ENCODE data around the gene ARID1B. TPM values are rescaled to one million over a fixed set of nuclear protein-coding genes. Genes with fewer than 3 reads are reported as not detected.

ARID1B gene
- total RNA-seq, 1 donor from 2014 or later, result 87.4 TPM

DNA sequence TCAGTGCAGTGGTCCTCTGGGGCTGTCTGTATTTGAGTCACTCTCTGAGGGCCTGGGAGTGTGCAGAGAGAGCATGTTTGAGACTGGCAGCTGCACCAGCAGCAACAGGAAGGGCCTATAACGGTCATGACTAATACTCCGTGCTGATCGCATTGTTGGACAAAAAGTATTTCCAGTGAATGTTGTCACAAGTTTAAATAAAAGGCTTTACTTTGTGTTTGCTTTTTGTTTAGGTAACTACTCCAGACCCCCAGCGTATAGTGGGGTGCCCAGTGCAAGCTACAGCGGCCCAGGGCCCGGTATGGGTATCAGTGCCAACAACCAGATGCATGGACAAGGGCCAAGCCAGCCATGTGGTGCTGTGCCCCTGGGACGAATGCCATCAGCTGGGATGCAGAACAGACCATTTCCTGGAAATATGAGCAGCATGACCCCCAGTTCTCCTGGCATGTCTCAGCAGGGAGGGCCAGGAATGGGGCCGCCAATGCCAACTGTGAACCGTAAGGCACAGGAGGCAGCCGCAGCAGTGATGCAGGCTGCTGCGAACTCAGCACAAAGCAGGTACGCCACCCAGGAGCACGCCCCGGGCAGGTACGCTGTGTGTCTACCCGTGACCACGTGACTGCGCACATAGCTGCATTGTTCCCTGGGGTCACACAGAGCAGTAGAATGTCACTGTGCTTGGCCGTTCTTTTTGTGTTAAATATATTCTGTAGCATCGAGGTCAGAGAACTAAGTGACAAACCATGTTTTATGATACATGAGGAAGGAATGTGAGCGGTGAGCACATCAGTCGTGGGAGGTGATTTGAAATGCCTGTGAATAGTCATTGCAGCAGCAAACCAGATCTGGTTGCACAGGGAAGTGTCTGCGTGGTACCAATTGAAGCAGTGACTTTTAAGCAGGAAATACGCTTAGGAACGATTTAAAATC, 371.5 kb downstream of the ARID1B start:
- DNase-seq (ENCODE audit: low spot score), result no peak

DNA sequence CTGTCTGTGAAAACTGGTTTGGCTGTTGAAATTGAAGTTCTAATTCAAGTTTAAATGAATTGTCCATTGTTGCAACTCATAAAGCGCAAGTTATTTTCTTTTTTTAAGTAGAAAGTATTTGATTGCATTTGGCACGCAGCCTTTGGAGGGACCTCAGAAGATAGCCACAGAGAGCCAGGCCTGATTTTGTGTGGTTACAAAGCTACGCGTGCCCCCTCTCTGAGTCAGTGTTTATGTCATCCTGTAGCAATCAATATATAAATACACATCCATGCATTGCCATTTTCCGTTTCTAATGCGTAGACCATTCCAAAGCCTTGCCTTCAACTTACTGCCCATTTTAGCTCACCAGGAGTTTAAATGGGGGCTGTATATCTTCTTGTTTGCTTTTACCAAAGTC, 372.9 kb downstream of the ARID1B start:
- DNase-seq (ENCODE audit: low spot score), result no peak

DNA sequence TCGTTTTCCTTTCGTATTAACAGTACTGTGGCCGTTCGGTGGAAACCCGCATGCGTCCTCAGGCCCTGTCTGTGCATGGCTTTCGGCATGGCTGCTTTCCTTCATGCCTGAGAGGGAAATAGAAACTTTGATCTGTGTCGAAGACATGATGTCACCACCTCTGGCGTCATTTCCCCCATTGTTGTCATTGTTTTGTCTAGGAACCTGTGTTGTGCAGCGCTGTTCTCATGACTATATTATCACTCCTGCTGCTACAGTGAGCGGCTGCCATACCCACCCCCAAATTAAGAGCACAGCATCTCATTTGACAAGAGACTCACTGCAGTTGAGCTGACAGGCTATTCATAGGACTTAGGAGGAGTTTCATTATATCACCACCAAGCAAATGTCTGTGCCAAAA, 373.9 kb downstream of the ARID1B start:
- no peak for DNase-seq (ENCODE audit: low spot score)

DNA sequence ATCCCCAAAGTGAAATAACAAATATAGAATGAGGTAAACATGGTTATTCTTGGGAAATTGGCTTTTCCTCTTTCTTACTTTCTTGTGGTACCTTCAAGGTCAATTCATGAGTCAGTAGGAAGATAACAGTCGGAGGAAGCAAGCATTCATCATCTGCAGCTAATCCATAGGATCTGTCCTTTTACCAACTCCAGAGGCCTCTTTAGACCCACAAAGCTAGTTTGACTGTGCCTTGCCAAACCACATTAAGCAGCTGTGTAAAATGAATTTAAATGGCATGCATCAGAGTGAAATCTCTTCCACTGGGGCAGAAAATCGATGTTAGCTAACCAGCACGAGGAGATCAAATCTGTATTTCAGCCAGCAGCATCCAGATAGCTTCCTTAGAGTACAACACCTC, 374.8 kb downstream of the ARID1B start:
- no peak for DNase-seq (ENCODE audit: low spot score)

DNA sequence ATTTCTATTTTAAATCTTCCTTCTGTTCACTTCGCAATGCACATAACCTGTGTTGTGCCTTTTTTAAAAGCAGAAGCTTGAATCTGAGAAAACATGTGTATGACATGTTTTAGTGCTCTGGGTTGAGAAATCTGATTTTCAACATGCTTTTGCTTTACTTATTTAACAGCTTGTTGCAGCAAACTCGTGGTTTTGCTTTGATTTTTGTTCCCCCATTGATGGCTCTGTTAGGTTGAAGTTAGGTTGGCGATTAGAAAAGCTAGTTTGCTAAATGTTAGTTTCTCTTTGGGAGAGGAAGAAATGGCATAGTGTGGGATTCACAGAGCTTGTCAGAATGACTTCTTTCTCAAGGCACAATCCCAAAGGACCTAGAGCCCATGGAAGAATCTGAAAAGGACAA, 375.4 kb downstream of the ARID1B start:
- DNase-seq (ENCODE audit: low spot score), result no peak

DNA sequence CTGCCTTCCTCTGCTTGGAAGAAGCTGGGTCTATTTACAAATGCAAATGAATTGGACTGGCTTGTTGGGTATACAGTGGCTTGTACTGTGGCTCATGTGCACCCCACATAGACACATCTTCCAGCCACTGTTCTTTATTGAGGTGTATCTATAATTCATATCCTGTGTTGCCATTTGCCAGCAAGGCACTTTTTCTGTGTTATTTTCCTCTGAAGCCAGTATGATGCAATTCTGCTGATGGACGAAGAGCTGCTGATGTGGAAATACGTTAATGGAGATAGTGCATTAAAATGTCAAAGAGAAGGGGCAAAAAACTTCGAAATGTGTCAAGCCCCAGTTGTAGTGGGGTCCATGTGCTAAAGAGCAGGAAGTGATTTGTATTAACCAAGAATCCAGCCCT, 378.6 kb downstream of the ARID1B start:
- DNase-seq (ENCODE audit: low spot score), result no peak

DNA sequence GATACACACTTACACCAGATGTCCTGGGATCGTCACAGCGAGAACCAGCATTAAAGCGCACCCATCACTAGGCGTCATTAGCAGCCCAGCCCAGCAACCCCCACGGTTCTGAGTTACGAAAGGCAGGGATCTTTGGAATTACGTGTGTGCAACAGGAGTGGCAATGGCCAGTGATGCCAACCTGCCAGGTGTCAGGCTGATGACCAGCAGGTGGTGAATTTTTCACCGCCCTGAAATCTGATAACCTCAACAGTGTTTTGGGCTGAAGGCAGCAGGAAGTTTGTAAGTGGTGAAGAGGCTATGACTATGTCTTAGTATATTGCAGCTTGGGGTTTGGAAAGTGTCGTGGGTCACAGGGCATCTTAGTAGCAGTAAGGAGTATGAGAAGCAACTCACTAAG, 380.1 kb downstream of the ARID1B start:
- DNase-seq (ENCODE audit: low spot score), result no peak

DNA sequence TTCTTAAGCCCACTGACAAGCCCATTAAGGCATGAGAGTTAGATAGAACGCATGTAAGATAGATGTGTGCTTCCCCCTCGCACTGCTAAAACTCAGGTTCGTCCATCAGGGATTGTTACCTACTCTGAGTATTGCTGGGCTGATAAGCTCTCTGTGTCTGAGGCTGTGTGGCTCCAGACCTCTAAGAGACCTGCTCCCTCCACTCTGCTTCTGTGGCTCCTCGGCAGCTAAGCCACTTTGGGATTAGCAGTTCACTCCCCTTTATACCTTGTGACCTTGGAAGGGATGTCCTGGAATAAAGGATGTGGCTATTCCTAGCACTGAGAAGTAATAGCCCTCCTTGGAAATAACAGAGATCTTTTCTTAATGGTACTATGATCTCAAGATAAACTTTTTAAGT, 381.3 kb downstream of the ARID1B start:
- no peak for DNase-seq (ENCODE audit: low spot score)

DNA sequence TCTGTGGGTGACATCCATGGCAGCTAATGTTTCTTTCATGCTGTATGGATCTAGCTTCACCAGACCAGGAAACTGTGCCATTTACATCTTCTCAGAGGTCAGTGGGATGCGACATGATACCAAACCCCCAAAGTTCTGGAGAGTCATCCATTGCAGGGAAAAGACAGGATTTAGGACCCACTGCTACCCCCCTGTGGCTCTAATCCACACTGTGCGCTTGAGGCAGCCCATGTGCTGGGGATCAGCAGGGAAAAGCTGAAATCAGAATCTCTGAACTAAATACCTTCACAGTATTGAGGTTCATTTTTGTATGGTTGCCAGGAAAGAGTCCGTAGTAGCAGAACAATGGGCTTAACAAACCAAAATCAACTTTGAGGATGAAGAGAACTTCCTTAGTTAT, 381.7 kb downstream of the ARID1B start:
- DNase-seq (ENCODE audit: low spot score), result no peak

DNA sequence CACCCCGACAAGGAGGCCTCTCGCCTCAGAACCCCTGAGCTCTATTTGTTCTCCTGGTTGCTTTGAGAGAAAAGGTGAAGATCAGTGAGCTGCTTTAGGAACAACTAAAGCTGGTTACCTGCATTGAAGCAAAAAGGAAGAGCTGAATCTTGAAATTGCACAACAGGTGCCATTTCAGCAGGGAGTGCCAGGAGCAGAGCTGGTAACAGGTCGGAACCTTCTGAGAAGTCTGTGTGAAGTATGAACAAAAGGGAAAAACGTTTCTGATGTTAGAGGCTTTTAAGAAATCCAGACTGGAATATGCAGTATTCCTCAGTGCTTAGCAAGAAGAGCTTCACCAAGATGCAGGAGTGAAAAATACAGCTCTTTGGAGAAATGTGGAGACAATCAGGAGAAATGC, 382.2 kb downstream of the ARID1B start:
- DNase-seq (ENCODE audit: low spot score), result no peak

DNA sequence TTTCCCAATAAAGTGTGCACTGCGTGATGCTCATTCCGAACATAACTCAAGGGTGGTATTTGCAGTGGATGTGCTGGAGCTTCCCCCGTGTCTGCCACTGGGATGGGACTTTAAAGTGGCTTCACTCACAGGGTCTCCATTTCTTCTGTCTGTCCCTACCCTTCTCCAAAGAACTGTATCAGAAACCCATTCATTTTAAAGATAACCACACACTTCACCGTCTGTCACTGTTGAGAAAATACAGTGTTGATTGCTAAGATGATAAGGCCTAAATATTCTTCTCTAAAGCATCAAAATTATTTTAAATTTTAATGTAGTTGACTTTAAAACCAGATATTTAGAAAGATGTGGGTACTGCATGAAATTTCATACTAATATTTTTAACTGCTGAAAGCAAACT, 384.7 kb downstream of the ARID1B start:
- DNase-seq (ENCODE audit: low spot score), result no peak

DNA sequence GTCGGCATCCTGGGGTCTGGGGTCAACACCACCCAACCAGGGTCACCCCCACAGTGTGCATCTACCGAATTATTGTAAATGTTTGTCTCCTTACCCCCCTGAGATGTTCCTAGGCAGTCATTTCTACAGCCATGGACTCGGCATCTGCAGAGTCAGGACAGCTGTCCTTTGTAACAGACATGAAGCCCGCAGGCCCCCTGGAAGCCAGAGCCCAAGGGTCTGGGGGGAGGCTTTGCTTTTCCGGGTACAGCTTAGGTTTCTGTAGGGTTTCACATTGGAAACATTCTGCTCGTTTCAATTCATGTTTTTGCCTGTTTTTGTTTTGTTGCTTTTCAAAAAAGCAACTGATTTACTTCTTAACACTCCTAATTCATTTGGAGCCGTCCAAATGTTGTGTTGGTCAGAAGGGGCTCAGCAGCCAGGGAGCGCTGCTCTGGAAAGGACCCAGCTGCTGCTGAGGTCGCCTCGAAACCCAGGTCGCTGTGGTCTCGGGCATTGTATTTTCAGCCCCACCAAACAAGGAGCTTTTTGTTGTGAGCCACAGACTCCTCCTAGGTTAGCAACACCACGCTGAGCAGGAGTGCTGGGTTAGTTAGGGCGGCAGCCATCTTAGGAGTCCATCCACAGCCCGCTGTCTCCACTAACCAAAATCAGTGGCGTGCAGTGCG, 385.7 kb downstream of the ARID1B start:
- no peak for DNase-seq (ENCODE audit: low spot score)

DNA sequence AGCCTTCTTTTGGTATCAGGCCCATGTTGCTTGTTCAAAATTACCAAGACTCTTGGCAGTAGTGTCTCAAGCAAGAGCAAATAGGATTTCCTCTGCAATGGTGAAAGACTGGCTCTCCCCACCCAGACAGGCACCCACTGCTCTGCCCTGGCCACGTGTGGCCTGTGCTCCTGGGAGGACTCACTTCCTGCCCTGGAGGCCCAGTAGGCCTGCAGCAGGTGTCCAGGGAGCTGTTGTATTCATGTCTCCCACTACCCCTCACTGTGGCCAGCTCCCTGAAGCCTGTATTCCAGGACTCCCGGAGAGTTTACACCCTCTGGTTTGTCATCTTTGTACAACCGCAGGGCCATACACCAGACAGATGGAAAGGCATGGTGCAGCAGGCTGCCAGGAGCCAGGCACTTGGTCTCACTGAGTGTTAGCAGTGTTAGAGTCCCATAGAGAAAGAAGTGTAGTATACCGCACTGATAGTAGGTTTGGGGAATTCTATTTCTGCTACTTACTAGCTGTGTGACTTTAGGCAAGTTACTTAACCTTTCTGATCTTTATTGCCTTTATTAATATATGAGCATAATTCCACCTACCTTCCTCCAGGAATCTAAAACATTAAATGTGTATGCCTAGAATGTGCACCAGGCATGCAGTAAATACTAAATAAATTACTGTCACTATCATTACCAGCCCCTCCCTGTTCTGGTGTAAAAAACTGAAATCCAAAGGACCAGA, 386.4 kb downstream of the ARID1B start:
- no peak for DNase-seq (ENCODE audit: low spot score)

DNA sequence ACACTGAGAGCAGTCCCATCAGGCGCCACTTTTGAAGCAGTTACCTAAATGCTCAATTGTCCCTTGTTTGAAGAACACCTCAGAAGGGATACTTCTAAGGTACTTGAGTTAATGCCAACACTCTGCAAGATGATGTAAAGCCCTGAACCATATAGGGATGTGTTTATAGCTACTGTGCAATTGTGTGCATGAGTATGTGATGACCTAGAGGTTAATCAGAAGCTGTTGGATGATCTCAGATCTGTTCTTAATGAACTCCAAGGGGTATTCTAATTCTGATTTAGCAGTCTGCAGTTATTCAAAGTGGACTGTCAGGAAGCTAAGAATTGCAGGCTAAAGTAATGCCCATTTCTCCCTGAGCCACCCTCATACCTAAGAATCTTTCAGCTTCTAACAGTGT, 387.8 kb downstream of the ARID1B start:
- DNase-seq (ENCODE audit: low spot score), result no peak

DNA sequence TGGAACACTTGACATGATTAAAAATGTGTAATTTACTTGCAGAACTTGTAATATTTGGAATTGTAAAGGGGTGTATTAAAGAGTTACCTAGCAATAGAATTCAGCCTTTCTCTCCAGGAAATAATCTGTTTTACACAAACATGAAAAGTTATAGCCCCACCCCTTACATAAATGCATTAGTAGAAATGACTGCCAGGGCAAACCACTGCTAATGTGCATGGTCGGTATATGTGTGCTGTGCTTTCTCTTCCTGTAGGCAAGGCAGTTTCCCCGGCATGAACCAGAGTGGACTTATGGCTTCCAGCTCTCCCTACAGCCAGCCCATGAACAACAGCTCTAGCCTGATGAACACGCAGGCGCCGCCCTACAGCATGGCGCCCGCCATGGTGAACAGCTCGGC, 389.6 kb downstream of the ARID1B start:
- no peak for DNase-seq (ENCODE audit: low spot score)

DNA sequence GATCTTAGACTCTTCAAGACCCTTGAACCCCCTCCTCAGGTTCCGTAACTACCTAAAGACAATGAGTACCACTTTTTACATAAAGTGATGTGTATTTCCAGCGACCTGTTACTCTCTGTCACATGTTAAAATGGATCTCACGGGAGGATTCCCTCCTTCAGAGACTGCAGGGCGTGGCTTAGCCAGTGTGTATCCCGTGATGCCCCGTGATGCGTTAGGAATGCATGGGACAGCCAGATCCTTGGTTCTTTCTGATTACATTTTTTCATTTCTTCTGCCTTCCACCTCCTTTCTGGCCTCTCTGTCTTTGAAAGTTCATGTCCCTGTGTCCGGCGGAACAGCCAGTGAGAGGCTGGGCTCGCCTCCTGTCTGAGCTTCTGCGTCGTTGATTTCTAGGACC, 390.7 kb downstream of the ARID1B start:
- DNase-seq (ENCODE audit: low spot score), result no peak

DNA sequence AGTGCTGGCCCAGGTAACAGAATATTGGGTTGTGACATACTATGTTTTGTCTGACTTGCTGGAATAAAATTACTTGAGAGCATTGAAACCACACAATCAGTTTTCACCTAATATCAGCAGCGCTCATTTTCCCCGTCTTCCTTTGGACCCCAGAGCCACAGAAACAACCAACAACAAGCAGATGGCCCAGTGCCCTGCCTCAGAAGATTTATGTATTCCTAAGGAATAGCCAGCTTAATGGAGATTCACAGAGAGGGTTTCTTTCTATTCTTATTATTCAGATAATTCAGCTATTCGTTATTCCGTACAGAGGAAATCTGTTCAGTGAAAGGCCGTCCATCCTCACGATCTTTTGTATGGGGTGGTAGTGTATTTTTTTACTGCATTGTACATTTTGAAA, 391.3 kb downstream of the ARID1B start:
- no peak for DNase-seq (ENCODE audit: low spot score)

DNA sequence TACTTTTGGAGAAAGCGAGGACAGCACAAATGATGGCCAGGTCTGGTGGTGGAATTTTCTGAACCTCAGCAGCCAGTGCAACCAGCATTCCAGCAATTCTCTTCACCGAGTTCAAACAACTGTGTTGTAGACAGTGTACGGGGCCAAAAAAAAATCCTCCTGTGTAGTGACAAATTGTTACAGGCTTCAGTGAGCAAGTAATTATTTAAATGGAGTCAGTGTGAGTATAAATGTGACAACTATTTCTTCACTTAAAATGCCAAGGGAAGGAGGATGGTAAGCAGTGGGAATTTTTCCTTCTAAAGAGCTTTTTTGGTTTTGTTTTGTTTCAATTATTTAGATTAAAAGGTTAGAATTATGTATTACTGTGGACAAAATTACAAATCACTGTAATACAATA, 392.0 kb downstream of the ARID1B start:
- no peak for DNase-seq (ENCODE audit: low spot score)

DNA sequence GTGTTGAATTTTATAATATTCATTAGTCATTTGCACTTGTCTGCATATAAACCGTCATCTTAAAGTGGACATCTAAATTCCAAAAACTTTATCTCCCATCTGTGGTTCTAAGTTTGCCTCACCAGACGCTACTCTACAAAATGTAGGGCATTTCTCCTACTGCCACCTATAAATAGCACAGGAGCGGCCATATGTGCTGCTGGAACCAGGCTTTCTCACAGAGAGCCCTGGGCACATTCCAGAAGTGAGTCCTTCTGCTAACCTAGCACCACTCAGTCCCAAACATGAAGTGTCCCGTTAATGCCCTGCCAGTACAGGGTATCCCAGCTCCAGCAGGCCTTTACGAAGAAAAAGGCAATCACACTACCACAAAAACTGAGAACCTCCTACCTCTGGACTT, 392.5 kb downstream of the ARID1B start:
- DNase-seq (ENCODE audit: low spot score), result no peak

DNA sequence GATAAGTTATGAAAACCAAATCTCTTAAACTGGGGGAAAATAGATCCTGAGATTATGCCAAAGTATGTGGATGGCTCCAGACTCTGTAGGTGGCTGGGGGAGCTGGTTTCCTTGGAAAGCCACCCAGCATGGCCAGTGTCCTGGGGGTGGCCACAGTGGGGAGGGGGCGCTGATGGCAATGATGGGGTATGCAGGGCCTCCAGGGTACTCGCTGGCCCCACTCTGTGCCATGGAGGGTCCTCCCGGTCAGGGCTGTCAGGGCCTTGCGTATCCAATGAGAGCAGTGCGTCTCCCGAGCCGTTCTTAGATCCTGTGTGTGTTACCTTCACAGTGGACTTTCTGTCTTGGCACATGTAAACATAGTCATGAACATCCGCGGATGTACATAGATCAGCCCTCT, 393.4 kb downstream of the ARID1B start:
- no peak for DNase-seq (ENCODE audit: low spot score)

DNA sequence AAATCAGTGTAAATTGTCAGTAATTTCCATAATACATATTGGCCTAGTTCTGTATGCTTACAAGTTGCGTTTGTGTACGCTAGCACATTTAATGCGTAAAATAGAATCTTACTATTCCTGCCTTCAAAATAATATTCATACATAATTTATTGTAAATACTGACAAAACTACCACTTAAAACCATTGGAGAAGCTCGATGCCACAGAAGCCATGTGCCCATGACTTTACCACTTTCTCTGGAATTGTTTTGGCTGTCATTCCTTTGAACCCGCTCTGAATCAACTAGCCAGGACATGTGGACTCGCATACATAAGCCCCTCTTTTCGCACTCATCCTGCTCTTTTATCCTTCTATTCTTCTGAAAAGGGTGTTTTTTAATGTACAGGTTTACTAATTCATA, 394.6 kb downstream of the ARID1B start:
- DNase-seq (ENCODE audit: low spot score), result no peak

DNA sequence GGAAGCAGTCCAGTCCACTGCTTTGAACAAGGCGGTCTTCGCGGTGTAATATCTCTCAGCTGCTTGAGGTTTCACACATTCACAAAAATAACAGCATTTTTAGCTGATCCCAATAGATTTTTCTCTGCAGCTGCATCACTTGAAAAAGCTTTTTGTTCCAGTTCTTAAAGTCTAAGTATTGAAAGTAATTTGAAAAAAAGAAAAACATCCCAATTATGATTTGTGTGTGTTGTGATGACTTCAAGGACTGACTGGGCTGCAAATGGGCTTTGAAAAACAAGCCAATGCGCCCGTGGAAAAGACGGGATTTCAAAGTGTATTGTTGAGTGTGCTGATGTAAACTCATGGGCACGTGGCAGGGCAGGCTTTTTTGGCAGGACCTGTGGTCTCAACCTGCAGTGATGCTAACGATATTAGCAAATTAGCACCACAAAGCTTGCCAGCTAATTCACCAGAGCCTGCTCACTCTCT, 395.1 kb downstream of the ARID1B start:
- DNase-seq (ENCODE audit: low spot score), result no peak

Data from mesenteric fat pad (tissue), 1 donor.